ENCODE results near the gene CST7.

Gene CST7

DNA sequence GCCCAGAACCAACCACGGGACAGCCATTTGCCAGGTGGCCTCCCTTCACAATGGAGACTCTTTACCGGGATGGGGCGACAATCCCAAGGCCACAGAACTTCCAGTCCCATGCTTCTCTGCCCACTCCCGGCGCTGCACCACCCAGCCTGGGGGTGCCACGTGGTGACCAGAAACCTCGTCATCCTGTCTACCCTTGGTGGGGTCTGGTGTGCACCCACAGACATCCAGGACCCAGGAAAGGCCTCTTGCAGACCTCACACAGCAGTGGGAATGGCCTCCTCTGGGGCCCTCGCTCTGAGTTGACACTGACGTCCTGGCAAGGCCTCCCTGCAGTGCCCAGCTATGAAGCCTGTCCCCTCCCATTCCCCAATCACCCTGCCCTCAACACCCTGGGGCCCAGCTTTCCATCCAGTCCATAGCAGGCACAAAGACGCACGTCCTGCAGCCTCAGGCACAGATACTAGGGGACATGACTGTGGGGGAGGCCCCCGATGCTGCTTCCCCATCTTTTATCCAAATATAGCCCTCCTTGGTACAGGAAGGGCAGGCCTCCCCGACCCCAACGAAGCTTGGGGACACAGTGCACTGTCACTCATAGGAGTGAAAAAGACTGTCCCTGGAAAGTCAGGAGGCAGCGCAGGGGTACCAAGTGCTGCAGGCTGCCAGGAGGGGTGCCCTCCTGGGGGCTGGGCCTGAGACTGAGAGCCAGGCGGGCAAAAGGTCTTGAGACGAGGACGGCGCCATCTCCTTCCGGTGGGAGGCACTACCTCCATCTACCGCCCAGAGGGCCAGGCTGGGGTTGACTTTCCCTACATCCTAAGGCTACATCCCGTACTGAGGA lies 7.2 kb downstream of the CST7 start:
- Histone ChIP-seq H3K4me3 (ENCODE audit: insufficient read depth, low read depth, low read length) (no peak overlapping the region), H3K27ac (ENCODE audit: insufficient read depth, low read depth, low read length, poor library complexity, severe bottlenecking) (no peak overlapping the region), H3K4me1 (ENCODE audit: control insufficient read depth, insufficient read depth, low read length) (no peaks in the 10 kb centered on the region), H3K36me3 (ENCODE audit: control insufficient read depth, insufficient read depth, low read length) (peaks cover 7% of the 10 kb centered on the region), H3K27me3 (ENCODE audit: control insufficient read depth, insufficient read depth, low read length, poor library complexity, severe bottlenecking) (no peaks in the 10 kb centered on the region), H3K9me3 (ENCODE audit: control insufficient read depth, low read length) (no peaks in the 10 kb centered on the region)
- 92 to 93% methylated on average over 22 of the region's 22 CpGs for WGBS, 2 experiments

DNA sequence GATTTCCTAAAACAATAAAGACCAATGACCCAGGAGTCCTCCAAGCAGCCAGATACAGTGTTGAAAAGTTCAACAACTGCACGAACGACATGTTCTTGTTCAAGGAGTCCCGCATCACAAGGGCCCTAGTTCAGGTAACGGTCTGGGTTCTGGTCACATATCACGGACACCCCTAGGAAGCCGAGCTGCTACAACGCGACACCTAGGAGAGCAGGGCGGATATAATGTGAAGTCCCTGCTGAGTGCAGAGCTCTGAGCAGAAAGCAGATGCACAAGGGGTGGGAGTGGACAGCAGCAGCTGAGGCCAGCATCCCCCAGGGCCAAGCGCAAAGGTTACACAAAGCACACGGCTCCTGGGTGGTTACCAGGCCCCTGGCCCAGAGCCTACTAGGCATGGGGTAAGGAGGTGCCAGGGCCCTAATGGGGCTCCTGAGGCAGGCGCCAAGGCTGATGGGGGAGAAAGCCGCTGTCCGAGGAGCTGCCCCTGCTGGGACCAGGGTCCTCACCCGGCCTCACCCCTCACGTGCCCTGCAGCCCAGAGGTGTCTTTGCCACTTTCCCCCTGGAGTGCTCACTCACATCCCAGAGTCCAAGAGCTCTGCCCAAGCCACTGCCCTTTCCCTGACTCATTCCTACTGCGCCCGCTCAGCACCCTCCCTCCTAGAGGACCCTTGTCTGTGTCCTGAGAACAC lies 8.4 kb downstream of the CST7 start:
- Histone ChIP-seq H3K4me1 (ENCODE audit: control insufficient read depth, insufficient read depth, low read length) (no peaks in the 10 kb centered on the region), H3K4me3 (ENCODE audit: insufficient read depth, low read depth, low read length) (no peak overlapping the region), H3K36me3 (ENCODE audit: control insufficient read depth, insufficient read depth, low read length) (peaks cover 7% of the 10 kb centered on the region), H3K27ac (ENCODE audit: insufficient read depth, low read depth, low read length, poor library complexity, severe bottlenecking) (no peak overlapping the region), H3K9me3 (ENCODE audit: control insufficient read depth, low read length) (no peaks in the 10 kb centered on the region), H3K27me3 (ENCODE audit: control insufficient read depth, insufficient read depth, low read length, poor library complexity, severe bottlenecking) (no peaks in the 10 kb centered on the region)
- 89 to 90% methylated on average over 18 of the region's 18 CpGs for WGBS, 2 experiments

DNA sequence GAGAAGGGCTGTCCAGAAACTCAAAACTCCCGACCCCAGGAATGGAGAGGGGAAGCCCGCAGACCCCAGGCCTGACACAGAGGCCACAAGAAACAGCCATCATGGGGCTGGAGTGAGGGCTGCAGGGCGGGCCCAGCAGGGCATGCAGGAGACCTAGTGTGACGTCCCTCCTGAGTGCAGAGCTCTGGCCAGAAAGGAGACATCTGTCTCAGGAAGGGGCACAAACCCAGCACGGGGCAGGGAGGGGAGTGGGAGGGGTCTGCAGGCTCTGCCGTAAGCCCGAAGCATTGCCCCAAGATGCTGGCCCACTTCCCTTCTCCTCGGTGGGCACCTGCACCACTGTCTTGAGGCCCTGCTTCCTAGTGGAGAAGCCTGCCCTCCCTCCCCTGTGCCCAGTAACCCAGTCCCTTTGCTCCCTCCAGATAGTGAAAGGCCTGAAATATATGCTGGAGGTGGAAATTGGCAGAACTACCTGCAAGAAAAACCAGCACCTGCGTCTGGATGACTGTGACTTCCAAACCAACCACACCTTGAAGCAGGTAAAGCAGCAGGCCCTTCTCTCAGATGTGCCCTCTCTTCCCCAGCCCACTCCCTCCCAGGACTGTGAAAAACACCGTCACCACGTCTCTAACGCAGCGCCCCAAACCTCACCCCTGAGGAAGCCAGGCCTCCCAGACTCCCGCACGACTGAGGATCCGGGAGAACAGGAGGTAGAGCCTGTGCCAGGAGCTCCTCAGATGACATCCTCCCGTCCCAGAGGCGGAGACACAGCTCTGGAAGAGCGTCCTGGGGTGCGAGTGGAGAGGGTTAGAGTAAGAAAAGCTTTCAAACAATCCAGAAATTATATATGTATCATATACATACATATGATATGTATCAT lies 9.7 kb downstream of the CST7 start:
- no peaks in the 10 kb centered on the region for H3K4me1 ChIP-seq (ENCODE audit: control insufficient read depth, insufficient read depth, low read length)
- no peaks in the 10 kb centered on the region for H3K27me3 ChIP-seq (ENCODE audit: control insufficient read depth, insufficient read depth, low read length, poor library complexity, severe bottlenecking)
- H3K27ac ChIP-seq (ENCODE audit: insufficient read depth, low read depth, low read length, poor library complexity, severe bottlenecking), result no peak overlapping the region
- H3K36me3 ChIP-seq (ENCODE audit: control insufficient read depth, insufficient read depth, low read length), result peaks cover 7% of the 10 kb centered on the region
- H3K9me3 ChIP-seq (ENCODE audit: control insufficient read depth, low read length), result no peaks in the 10 kb centered on the region
- WGBS, 2 experiments, result 93% methylated on average over 18 of the region's 20 CpGs
- no peak overlapping the region for H3K4me3 ChIP-seq (ENCODE audit: insufficient read depth, low read depth, low read length)

DNA sequence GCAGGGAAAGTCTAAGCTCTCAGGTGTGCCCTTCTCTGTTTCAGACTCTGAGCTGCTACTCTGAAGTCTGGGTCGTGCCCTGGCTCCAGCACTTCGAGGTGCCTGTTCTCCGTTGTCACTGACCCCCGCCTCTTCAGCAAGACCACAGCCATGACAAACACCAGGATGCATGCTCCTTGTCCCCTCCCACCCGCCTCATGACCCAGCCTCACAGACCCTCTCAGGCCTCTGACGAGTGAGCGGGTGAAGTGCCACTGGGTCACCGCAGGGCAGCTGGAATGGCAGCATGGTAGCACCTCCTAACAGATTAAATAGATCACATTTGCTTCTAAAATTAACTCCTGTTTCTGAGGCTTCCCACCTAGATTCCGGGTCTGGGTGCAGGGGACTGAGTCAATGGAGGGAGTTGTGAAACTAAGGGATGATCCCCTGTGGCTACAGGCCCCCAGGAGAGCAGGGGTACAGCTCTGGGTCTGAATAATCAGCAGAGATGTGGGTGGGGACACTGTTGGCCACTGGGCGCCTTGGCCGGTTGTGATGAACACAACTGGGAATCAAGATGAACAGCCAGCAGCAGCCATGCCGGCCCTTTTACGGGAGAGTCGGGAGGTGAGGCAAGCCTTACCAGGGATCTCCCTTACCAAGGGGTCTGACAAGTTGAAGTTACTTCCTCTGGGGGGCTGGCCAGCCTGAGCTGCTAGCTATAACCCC lies 10.7 kb downstream of the CST7 start:
- no peaks in the 10 kb centered on the region for H3K9me3 ChIP-seq (ENCODE audit: control insufficient read depth, low read length)
- H3K27ac ChIP-seq (ENCODE audit: insufficient read depth, low read depth, low read length, poor library complexity, severe bottlenecking), result no peak overlapping the region
- 89% methylated on average over 14 of the region's 14 CpGs for WGBS, 2 experiments
- no peaks in the 10 kb centered on the region for H3K27me3 ChIP-seq (ENCODE audit: control insufficient read depth, insufficient read depth, low read length, poor library complexity, severe bottlenecking)
- H3K4me3 ChIP-seq (ENCODE audit: insufficient read depth, low read depth, low read length), result no peak overlapping the region
- peaks cover 9% of the 10 kb centered on the region for H3K36me3 ChIP-seq (ENCODE audit: control insufficient read depth, insufficient read depth, low read length)
- no peaks in the 10 kb centered on the region for H3K4me1 ChIP-seq (ENCODE audit: control insufficient read depth, insufficient read depth, low read length)

DNA sequence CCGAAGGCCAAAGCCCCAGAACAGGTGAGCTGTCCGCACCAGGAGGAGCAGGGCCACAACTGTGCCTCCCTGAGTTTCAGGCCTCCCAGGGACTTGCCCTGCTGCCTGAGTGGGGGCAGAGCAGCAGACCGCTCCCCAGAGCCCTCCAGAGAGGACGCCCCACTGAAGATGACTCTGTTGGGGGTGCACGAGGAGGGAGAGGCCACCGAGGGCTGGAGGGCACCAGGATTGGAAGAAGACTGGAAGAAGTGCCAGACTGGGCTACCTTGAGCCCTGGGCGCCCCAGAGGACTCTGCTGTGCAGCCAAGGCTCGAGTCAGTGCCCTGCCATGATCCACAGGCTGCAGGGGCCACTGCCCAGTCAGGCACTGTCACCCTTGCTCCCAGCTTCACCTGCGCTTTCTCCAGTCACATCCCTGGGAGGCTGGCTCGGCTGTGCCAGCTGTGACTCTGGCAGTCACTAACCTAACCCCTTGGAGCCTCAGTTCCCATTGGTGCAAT lies 11.3 kb downstream of the CST7 start:
- H3K4me1 ChIP-seq (ENCODE audit: control insufficient read depth, insufficient read depth, low read length), result no peaks in the 10 kb centered on the region
- H3K9me3 ChIP-seq (ENCODE audit: control insufficient read depth, low read length), result no peaks in the 10 kb centered on the region
- no peak overlapping the region for H3K4me3 ChIP-seq (ENCODE audit: insufficient read depth, low read depth, low read length)
- H3K36me3 ChIP-seq (ENCODE audit: control insufficient read depth, insufficient read depth, low read length), result peaks cover 9% of the 10 kb centered on the region
- WGBS, 2 experiments, result 93 to 94% methylated on average over 10 of the region's 10 CpGs
- no peak overlapping the region for H3K27ac ChIP-seq (ENCODE audit: insufficient read depth, low read depth, low read length, poor library complexity, severe bottlenecking)
- H3K27me3 ChIP-seq (ENCODE audit: control insufficient read depth, insufficient read depth, low read length, poor library complexity, severe bottlenecking), result no peaks in the 10 kb centered on the region

DNA sequence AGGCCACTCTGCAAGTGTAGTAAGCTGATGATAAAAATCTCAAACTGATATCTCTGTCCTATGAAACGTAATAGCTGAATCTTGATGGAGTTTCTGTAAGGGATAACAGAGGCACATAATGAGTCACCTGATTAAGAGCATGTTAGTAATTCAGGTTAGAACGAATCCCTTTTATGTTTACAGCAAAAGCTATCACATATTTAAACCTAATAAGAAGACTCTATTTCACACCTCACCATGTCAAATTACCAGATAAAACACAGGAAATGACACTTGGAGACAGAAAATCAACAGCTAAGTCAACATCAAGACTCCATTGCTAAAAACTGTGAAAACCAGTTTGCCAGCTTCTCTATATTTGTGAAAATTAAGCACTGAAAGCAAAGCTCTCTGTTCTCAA lies 11.8 kb downstream of the CST7 start:
- 88 to 93% methylated on average over 2 of the region's 2 CpGs for WGBS, 2 experiments
- no peaks in the 10 kb centered on the region for H3K4me1 ChIP-seq (ENCODE audit: control insufficient read depth, insufficient read depth, low read length)
- H3K4me3 ChIP-seq (ENCODE audit: insufficient read depth, low read depth, low read length), result no peak overlapping the region
- H3K9me3 ChIP-seq (ENCODE audit: control insufficient read depth, low read length), result no peaks in the 10 kb centered on the region
- H3K27ac ChIP-seq (ENCODE audit: insufficient read depth, low read depth, low read length, poor library complexity, severe bottlenecking), result no peak overlapping the region
- no peaks in the 10 kb centered on the region for H3K27me3 ChIP-seq (ENCODE audit: control insufficient read depth, insufficient read depth, low read length, poor library complexity, severe bottlenecking)
- H3K36me3 ChIP-seq (ENCODE audit: control insufficient read depth, insufficient read depth, low read length), result peaks cover 9% of the 10 kb centered on the region

DNA sequence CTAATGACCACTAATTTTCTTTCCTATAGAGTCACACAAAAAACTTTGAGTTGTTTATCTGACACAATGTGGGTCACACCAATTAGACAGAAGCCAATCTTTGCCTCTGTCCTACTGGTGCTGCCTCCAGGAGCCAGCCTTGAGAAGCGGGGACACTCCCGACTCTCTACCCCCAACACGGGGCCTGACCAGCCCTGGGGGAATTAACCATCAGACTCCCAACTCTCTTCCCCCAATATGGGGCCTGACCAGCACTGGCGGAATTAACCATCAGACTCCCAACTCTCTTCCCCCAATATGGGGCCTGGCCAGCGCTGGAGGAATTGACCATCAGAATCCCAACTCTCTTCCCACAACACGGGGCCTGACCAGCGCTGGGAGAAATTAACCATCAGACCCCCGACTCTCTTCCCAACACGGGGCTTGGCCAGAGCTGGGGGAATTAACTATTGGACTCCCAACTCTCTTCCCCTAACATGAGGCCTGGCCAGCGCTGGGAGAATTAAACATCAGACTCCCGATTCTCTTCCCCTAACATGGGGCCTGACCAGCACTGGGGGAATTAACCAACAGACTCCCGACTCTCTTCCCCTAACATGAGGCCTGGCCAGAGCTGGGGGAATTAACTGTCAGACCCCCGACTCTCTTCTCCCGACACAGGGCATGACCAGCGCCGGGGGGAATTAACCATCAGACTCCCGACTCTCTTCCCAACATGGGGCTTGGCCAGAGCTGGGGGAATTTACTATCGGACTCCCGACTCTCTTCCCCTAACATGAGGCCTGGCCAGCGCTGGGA lies 12.5 kb downstream of the CST7 start:
- Histone ChIP-seq H3K36me3 (ENCODE audit: control insufficient read depth, insufficient read depth, low read length) (peaks cover 9% of the 10 kb centered on the region), H3K4me1 (ENCODE audit: control insufficient read depth, insufficient read depth, low read length) (no peaks in the 10 kb centered on the region), H3K4me3 (ENCODE audit: insufficient read depth, low read depth, low read length) (no peak overlapping the region), H3K27ac (ENCODE audit: insufficient read depth, low read depth, low read length, poor library complexity, severe bottlenecking) (no peak overlapping the region), H3K27me3 (ENCODE audit: control insufficient read depth, insufficient read depth, low read length, poor library complexity, severe bottlenecking) (no peaks in the 10 kb centered on the region), H3K9me3 (ENCODE audit: control insufficient read depth, low read length) (no peaks in the 10 kb centered on the region)
- 88% methylated on average over 20 of the region's 20 CpGs for WGBS, 2 experiments

DNA sequence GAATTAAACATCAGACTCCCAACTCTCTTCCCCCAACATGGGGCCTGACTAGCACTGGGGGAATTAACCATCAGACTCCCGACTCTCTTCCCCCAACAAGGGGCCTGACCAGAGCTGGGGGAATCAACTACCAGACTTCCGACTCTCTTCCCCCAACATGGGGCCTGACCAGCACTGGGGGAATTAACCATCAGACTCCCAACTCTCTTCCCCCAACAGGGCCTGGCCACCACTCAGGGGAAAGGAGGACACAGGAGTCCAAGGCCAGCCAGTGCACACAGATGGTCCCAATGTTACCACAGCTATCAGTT lies 13.1 kb downstream of the CST7 start:
- Histone ChIP-seq H3K36me3 (ENCODE audit: control insufficient read depth, insufficient read depth, low read length) (peaks cover 9% of the 10 kb centered on the region), H3K4me3 (ENCODE audit: insufficient read depth, low read depth, low read length) (no peak overlapping the region), H3K27me3 (ENCODE audit: control insufficient read depth, insufficient read depth, low read length, poor library complexity, severe bottlenecking) (no peaks in the 10 kb centered on the region), H3K27ac (ENCODE audit: insufficient read depth, low read depth, low read length, poor library complexity, severe bottlenecking) (no peak overlapping the region), H3K4me1 (ENCODE audit: control insufficient read depth, insufficient read depth, low read length) (no peaks in the 10 kb centered on the region), H3K9me3 (ENCODE audit: control insufficient read depth, low read length) (no peaks in the 10 kb centered on the region)
- 95% methylated on average over 2 of the region's 2 CpGs for WGBS, 2 experiments

DNA sequence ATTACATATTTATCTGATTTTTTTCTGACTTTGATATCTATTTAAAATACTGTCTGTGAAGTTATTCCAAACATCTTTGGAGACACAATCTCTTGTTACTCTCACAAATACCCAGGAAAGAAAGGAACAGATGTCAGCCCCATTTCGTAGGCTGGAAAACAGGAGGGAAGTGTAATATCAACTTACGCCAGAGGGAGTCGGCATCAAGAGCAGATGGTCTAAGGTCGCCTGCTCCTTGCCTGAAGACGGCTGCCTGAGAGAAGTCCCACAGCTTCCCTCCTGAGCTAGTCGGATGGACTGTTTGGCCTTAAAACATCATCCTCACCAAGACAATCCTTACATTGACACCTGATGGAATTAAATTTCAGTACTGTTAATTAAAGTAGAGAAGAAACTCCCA lies 13.4 kb downstream of the CST7 start:
- H3K4me3 ChIP-seq (ENCODE audit: insufficient read depth, low read depth, low read length), result no peak overlapping the region
- H3K9me3 ChIP-seq (ENCODE audit: control insufficient read depth, low read length), result no peaks in the 10 kb centered on the region
- no peak overlapping the region for H3K27ac ChIP-seq (ENCODE audit: insufficient read depth, low read depth, low read length, poor library complexity, severe bottlenecking)
- peaks cover 9% of the 10 kb centered on the region for H3K36me3 ChIP-seq (ENCODE audit: control insufficient read depth, insufficient read depth, low read length)
- WGBS, 2 experiments, result 85 to 91% methylated on average over 6 of the region's 6 CpGs
- H3K27me3 ChIP-seq (ENCODE audit: control insufficient read depth, insufficient read depth, low read length, poor library complexity, severe bottlenecking), result no peaks in the 10 kb centered on the region
- H3K4me1 ChIP-seq (ENCODE audit: control insufficient read depth, insufficient read depth, low read length), result no peaks in the 10 kb centered on the region
